ENCODE results near the gene APOA1.

GRCh38 chr11:116862185-116862584 is 24.8 kb upstream of the APOA1 start:
- TF ChIP-seq, protein P1, sequence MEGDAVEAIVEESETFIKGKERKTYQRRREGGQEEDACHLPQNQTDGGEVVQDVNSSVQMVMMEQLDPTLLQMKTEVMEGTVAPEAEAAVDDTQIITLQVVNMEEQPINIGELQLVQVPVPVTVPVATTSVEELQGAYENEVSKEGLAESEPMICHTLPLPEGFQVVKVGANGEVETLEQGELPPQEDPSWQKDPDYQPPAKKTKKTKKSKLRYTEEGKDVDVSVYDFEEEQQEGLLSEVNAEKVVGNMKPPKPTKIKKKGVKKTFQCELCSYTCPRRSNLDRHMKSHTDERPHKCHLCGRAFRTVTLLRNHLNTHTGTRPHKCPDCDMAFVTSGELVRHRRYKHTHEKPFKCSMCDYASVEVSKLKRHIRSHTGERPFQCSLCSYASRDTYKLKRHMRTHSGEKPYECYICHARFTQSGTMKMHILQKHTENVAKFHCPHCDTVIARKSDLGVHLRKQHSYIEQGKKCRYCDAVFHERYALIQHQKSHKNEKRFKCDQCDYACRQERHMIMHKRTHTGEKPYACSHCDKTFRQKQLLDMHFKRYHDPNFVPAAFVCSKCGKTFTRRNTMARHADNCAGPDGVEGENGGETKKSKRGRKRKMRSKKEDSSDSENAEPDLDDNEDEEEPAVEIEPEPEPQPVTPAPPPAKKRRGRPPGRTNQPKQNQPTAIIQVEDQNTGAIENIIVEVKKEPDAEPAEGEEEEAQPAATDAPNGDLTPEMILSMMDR (IDR thresholded peaks at IDR 0.05; ENCODE audit: low read depth, low read length), result no peak
- TF ChIP-seq POLR2A (IDR thresholded peaks at IDR 0.05; ENCODE audit: extremely low read depth, insufficient read length) (no peak), MYC (IDR thresholded peaks at IDR 0.05; ENCODE audit: low read depth, low read length) (no peak)
- TF ChIP-seq, protein P2, sequence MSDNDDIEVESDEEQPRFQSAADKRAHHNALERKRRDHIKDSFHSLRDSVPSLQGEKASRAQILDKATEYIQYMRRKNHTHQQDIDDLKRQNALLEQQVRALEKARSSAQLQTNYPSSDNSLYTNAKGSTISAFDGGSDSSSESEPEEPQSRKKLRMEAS (IDR thresholded peaks at IDR 0.05; ENCODE audit: low read depth, low read length), result no peak
